Adrenal gland (tissue), 12 donors: Measurements from ENCODE around the gene TNRC18. TPM values are rescaled to one million over a fixed set of nuclear protein-coding genes. Genes with fewer than 3 reads are reported as not detected.

Source experiments
- DNase-seq, 7 donors: peaks; one replicate each; pipeline ENCODE4 v3.0.0-alpha.2; 2019 to 2020
- H3K27ac ChIP-seq, 5 donors: fragments of 200-600 bp; sonication (generic) in 4 of 5; 1 replicate in 3 of 5; 2 replicates in 2 of 5; pipeline versions ENCODE4 v1.5.1 to v1.8.0; 2016 to 2020; ENCODE audit warnings: mild to moderate bottlenecking in 1 of 5
- H3K27me3 ChIP-seq: fragments of 200-600 bp; 2 replicates; pipeline ENCODE4 v1.8.0; 2021
- H3K36me3 ChIP-seq, 2 donors: fragments of 200-600 bp; replicated peaks in 1 of 2; 1 replicate in 1 of 2; 2 replicates in 1 of 2; pipeline versions ENCODE4 v1.5.1 to v1.8.0; 2018 to 2022
- H3K4me1 ChIP-seq, 2 donors: fragments of 200-600 bp; replicated peaks in 1 of 2; 1 replicate in 1 of 2; 2 replicates in 1 of 2; pipeline versions ENCODE4 v1.5.1 to v1.8.0; 2018 to 2021
- H3K4me3 ChIP-seq, 4 donors: fragments of 200-600 bp; sonication (generic) in 3 of 4; one replicate each; pipeline ENCODE4 v1.5.1; 2016 to 2018
- H3K9me3 ChIP-seq, 3 donors: fragments of 200-600 bp; sonication (generic) in 1 of 3; replicated peaks in 1 of 3; 1 replicate in 2 of 3; 2 replicates in 1 of 3; pipeline versions ENCODE4 v1.5.1 to v1.8.0; 2016 to 2021
- CTCF ChIP-seq, 6 experiments: fragments of 450-650 bp in 4 of 6; fragments of 200-600 bp in 2 of 6; sonication (generic) in 1 of 6; IDR thresholded peaks; 1 replicate in 5 of 6; 2 replicates in 1 of 6; pipeline versions ENCODE4 v1.5.1 to v1.8.0; 2016 to 2021; ENCODE audit warnings: antibody characterized with exemption in 6 of 6, mild to moderate bottlenecking in 2 of 6, moderate library complexity in 1 of 6
- POLR2A ChIP-seq, 2 donors: fragments of 450-650 bp; IDR thresholded peaks; one replicate each; pipeline ENCODE4 v1.6.1; 2017; ENCODE audit warnings: antibody characterized with exemption in 2 of 2, mild to moderate bottlenecking in 2 of 2, moderate library complexity in 1 of 2
- WGBS, 4 donors: extraction: QIAGEN DNeasy Blood & Tissue Kit in 2 of 4; methylation state at CpG; one replicate each; pipeline versions ENCODE4 v1.1.5 to v1.1.7; 2013 to 2017; 5-methylcytosine and 5-hydroxymethylcytosine counted together
- intact Hi-C, 2 donors: fragments of 100-400 bp; cut with DNase I; formaldehyde crosslinking; loops; one replicate each; pipeline versions ENCODE4 v1.14.1 to v1.15.0; 2022 to 2023
- polyA plus RNA-seq, 3 donors: library from polyadenylated mRNA; stranded (reverse); fragments of 200-250 nt in 2 of 3; fragments of 350-450 nt in 1 of 3; fragmentation: Illumina TruSeq in 1 of 3; extraction: RNeasy Lipid Tissue Mini Kit (QIAGEN cat#74804) in 1 of 3; gene quantifications; one replicate each; pipeline ENCODE4 v1.2.3, GENCODE V29; 2013 to 2014
- total RNA-seq, 9 donors: library from RNA; depleted of rRNA in 4 of 9; stranded (reverse); fragments of >200 nt in 4 of 9; fragments of 120-200 nt in 1 of 9; fragmentation: NEBNext Ultra II Directional in 1 of 9; extraction: Animal tissue kit (Norgen Biotek cat#: 25700) in 1 of 9; gene quantifications; one replicate each; pipeline versions ENCODE4 v1.1.0 to v1.2.4, GENCODE V29; 2013 to 2023
- donor health status: healthy with polysubstance abuse.
- donor health status: Bipolar disorder and iron deficiency.
- donor health status: DM: yes; HTN: yes; CAD: no.
- donor health status: DM: no; HTN: no; CAD: no.
- donor health status: DM: no; HTN: no; CAD: no.
- donor health status: DM: yes; HTN: yes; CAD: no.

The TNRC18 gene
- total and polyA plus RNA-seq, 12 donors, result 8.9 to 120 (median 55.4) TPM

GRCh38 chr7:5387711-5388245 is 35.9 kb downstream of the TNRC18 start:
- Histone ChIP-seq H3K4me1 (peaks cover 20 to 21% of the 10 kb centered on the region in 2 donors), H3K27ac (no peak overlapping the region), H3K9me3 (no peaks in the 10 kb centered on the region), H3K27me3 (no peaks in the 10 kb centered on the region), H3K4me3 (no peak overlapping the region), H3K36me3 (peaks cover 0 to 57% of the 10 kb centered on the region in 2 donors)
- DNase-seq, result no peak
- WGBS, 4 donors, result 96 to 100% (median 96%) methylated on average over 4 to 45 of the region's 45 CpGs; no CpG with 5 or more reads in 1 of the 4 donors
- TF ChIP-seq POLR2A (IDR thresholded peaks at IDR 0.05) (no peak), CTCF (IDR thresholded peaks at IDR 0.05) (no peak)
- intact Hi-C loops, result no loop called here

- WGBS, 4 donors, result 47 to 65% (median 62%) methylated on average over 3 to 6 of the region's 6 CpGs
- Histone ChIP-seq H3K27ac (no peak overlapping the region), H3K4me1 (peaks cover 23 to 34% of the 10 kb centered on the region in 2 donors), H3K9me3 (no peaks in the 10 kb centered on the region), H3K36me3 (peaks cover 0 to 25% of the 10 kb centered on the region in 2 donors), H3K27me3 (no peaks in the 10 kb centered on the region), H3K4me3 (no peak overlapping the region)
- no peak for TF ChIP-seq CTCF (IDR thresholded peaks at IDR 0.05)
- no peak for TF ChIP-seq POLR2A (IDR thresholded peaks at IDR 0.05)
- intact Hi-C loops, result no loop called here
- DNase-seq, result no peak
These were observed 39.0 kb downstream of the TNRC18 start for GRCh38 chr7:5384618-5385017.

GRCh38 chr7:5383314-5384098 is 40.1 kb downstream of the TNRC18 start:
- H3K27ac ChIP-seq, result peak overlapping the region in 2 of 5 donors; percentile 29 to 49
- DNase-seq, result peak in 1 of 7 donors; percentile 33

More at GRCh38 chr7:5383314-5384098, 40.1 kb downstream of the TNRC18 start:
- H3K27me3 ChIP-seq, result no peaks in the 10 kb centered on the region
- 34 to 55% (median 41%) methylated on average over 13 to 16 of the region's 16 CpGs for WGBS, 4 donors
- TF ChIP-seq CTCF (IDR thresholded peaks at IDR 0.05) (no peak), POLR2A (IDR thresholded peaks at IDR 0.05) (no peak)
- no peaks in the 10 kb centered on the region for H3K9me3 ChIP-seq
- H3K36me3 ChIP-seq, result peaks cover 0 to 24% of the 10 kb centered on the region in 2 donors
- intact Hi-C loops, result no loop called here
- peaks cover 23 to 34% of the 10 kb centered on the region in 2 donors for H3K4me1 ChIP-seq
- no peak overlapping the region for H3K4me3 ChIP-seq
